ENCODE measurements around the gene UVRAG. TPM values are rescaled to one million over a fixed set of nuclear protein-coding genes. Genes with fewer than 3 reads are reported as not detected.

Gene UVRAG
- total RNA-seq = 20.2 and 24.9 TPM in 2 replicates
- long read RNA-seq, full-length matches to known transcripts = 5 of 24 reads
- long read RNA-seq, partial matches to known transcripts = 11 of 24 reads
- long read RNA-seq, other reads (novel, unspliced or antisense) = 8 of 24 reads

DNA sequence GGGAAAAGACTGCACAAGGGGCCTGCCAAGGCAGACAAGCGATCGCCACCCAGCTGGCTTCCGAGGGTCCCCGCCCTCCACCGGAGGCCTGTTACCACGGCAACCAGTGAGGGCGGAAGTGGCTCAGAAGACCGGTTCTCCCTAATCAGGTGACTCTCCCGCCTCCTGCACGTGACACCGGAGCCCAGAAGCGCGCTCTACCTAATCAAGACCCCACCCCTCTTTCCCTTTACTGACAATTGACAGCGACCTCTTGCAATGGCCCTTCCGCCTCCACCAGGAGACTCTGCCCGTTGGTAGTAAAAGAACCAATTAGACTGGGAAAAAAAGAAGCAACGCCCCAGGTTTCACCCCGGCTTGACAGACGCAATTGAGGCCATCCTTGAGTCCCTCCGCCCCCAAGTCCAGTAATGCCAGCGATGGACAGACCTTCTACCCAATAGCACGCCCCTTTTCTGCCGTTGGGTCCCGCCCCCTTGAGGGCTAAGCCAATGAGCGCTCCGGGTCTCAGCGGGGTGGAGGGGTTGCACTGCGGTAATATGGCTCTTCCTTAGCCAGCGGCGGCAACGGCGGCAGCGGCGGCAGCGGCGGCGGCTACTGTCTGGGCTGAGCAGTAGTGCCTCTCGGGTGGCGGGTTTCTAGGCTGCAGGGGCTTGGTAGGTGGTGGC is at the start of gene UVRAG:
Gene UVRAG, plus strand, starts transcription at position 534 of the 668 bp plus-strand sequence. CDS start 198 bp downstream, outside the sequence.
- Mint-ChIP-seq H3K4me1 (ENCODE audit: unreplicated experiment) (peaks cover 15% of the 10 kb centered on the region), H3K9me3 (ENCODE audit: unreplicated experiment) (no peaks in the 10 kb centered on the region), H3K27ac (ENCODE audit: unreplicated experiment) (peak within 1 kb of the TSS; percentile 90), H3K36me3 (ENCODE audit: unreplicated experiment) (peaks cover 2% of the 10 kb centered on the region), H3K4me3 (ENCODE audit: unreplicated experiment) (no peak within 1 kb of the TSS), H3K27me3 (ENCODE audit: unreplicated experiment) (no peaks in the 10 kb centered on the region)
- TF ChIP-seq, protein P1, sequence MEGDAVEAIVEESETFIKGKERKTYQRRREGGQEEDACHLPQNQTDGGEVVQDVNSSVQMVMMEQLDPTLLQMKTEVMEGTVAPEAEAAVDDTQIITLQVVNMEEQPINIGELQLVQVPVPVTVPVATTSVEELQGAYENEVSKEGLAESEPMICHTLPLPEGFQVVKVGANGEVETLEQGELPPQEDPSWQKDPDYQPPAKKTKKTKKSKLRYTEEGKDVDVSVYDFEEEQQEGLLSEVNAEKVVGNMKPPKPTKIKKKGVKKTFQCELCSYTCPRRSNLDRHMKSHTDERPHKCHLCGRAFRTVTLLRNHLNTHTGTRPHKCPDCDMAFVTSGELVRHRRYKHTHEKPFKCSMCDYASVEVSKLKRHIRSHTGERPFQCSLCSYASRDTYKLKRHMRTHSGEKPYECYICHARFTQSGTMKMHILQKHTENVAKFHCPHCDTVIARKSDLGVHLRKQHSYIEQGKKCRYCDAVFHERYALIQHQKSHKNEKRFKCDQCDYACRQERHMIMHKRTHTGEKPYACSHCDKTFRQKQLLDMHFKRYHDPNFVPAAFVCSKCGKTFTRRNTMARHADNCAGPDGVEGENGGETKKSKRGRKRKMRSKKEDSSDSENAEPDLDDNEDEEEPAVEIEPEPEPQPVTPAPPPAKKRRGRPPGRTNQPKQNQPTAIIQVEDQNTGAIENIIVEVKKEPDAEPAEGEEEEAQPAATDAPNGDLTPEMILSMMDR (IDR thresholded peaks at IDR 0.05) = no peak
- DNase-seq (ENCODE audit: extremely low spot score, unreplicated experiment) = peak; percentile 100

DNA sequence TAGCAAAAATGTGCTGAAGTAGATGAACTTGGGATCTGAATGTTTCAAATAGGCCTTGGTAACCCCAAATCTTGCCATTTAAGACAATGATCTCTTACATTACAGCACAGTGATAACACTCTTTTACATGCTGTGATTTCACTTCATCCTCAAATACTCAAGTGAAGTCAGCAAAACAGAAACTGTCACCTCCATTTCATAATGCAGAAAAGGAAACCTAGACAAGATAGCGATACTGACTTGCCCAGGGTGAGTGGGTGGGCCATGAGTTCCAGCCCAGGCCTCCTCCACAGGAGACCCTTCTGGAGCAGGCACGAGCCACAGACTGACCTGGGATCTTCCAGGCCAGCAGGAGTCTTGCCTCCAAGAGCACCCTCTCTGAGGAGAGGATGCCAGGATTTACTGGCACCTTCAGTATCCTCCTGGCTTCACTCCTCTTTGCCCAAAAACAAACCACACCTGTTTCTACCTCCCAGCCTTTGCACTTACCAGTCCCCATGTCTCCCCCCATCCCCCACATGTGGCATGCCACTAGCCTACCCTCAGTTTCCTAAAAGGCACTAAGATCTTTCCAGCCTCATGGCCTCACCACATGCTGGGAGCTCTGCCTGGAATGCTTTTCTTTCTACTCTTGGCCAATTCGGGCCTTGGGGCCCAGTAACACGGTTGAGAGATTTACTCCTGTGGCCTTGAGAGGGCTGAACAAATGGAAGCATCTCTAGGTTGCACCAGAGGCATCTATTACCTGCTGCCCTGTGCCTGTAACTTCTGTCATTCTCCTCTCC is 48.4 kb upstream of the UVRAG start:
- TF ChIP-seq, protein P1 (IDR thresholded peaks at IDR 0.05) = no peak
- H3K4me1 Mint-ChIP-seq (ENCODE audit: unreplicated experiment) = peaks cover 7% of the 10 kb centered on the region
- no peak for DNase-seq (ENCODE audit: extremely low spot score, unreplicated experiment)
- no peak overlapping the region for H3K27ac Mint-ChIP-seq (ENCODE audit: unreplicated experiment)
- no peaks in the 10 kb centered on the region for H3K36me3 Mint-ChIP-seq (ENCODE audit: unreplicated experiment)
- H3K9me3 Mint-ChIP-seq (ENCODE audit: unreplicated experiment) = no peaks in the 10 kb centered on the region
- H3K27me3 Mint-ChIP-seq (ENCODE audit: unreplicated experiment) = peaks cover 39% of the 10 kb centered on the region
- no peak overlapping the region for H3K4me3 Mint-ChIP-seq (ENCODE audit: unreplicated experiment)

DNA sequence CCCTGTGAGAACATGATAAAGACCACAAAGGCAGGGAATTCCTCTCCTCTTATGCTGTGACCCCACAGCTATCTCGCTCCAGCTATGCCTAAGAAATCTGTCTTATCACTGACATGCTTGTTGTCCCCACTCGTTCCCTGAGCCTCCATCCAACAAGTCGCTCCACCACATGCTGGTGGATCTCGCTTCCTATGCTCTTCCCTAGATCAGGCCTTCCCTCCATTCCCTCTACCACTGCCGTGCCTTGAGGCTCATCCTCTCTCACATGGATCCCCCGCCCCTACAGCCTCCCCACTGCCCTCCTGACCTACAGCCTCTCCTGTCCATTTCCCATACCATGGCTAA is 47.8 kb upstream of the UVRAG start:
- Mint-ChIP-seq H3K36me3 (ENCODE audit: unreplicated experiment) (no peaks in the 10 kb centered on the region), H3K4me1 (ENCODE audit: unreplicated experiment) (peaks cover 7% of the 10 kb centered on the region), H3K4me3 (ENCODE audit: unreplicated experiment) (no peak overlapping the region), H3K9me3 (ENCODE audit: unreplicated experiment) (no peaks in the 10 kb centered on the region), H3K27ac (ENCODE audit: unreplicated experiment) (no peak overlapping the region), H3K27me3 (ENCODE audit: unreplicated experiment) (peaks cover 42% of the 10 kb centered on the region)
- DNase-seq (ENCODE audit: extremely low spot score, unreplicated experiment) = no peak
- TF ChIP-seq, protein P1 (IDR thresholded peaks at IDR 0.05) = no peak

DNA sequence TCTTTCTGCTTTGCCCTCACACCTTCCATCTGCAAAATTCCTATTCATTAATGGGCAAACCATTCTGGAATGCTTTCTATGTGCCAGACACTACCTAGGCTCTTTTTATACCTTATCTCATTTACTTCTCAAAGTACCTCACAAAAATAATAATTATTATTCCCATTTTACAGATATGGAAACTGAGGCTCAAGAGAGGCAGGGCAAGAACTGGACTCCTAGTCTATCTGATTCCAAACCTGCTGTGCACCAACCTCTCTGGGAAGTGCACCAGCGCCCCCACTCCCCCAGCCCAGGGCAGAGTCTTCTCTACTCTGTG is 47.3 kb upstream of the UVRAG start:
- peak overlapping the region; percentile 66 for H3K4me3 Mint-ChIP-seq (ENCODE audit: unreplicated experiment)
- peaks cover 44% of the 10 kb centered on the region for H3K27me3 Mint-ChIP-seq (ENCODE audit: unreplicated experiment)

More for the DNA sequence above, 47.3 kb upstream of the UVRAG start:
- Mint-ChIP-seq H3K27ac (ENCODE audit: unreplicated experiment) (no peak overlapping the region), H3K36me3 (ENCODE audit: unreplicated experiment) (no peaks in the 10 kb centered on the region), H3K4me1 (ENCODE audit: unreplicated experiment) (peaks cover 7% of the 10 kb centered on the region), H3K9me3 (ENCODE audit: unreplicated experiment) (no peaks in the 10 kb centered on the region)
- no peak for DNase-seq (ENCODE audit: extremely low spot score, unreplicated experiment)
- TF ChIP-seq, protein P1 (IDR thresholded peaks at IDR 0.05) = no peak

Measured in osteocyte (in vitro differentiated cells).